SK-N-SH (cell line): ENCODE results near the gene ACTL10. TPM values are rescaled to one million over a fixed set of nuclear protein-coding genes. Genes with fewer than 3 reads are reported as not detected.

ENCODE experiments used
- CTCF ChIA-PET: fragments of 300-600, 350-600 bp; formaldehyde crosslinking; extraction: SDS; loops from one replicate; lab custom pipeline; 2021; lab: Yijun Ruan, JAX
- POLR2A ChIA-PET: fragments of 350-600 bp; sonication (Branson Sonifier 250); formaldehyde crosslinking; extraction: SDS; loops from one replicate; lab custom pipeline; 2020; ENCODE audit warnings: antibody characterized with exemption, inconsistent platforms; lab: Yijun Ruan, JAX
- DNase-seq: peaks from one replicate; pipeline ENCODE4 v3.0.0; 2012
- H2AFZ ChIP-seq: fragments of 200-600 bp; sonication (generic); 2 replicates; pipeline ENCODE4 v1.8.1; 2016; ENCODE audit warnings: antibody characterized with exemption, mild to moderate bottlenecking, low read depth
- H3F3A ChIP-seq: fragments of 200-600 bp; sonication (generic); replicated peaks from 2 replicates; pipeline ENCODE3; 2016; ENCODE audit warnings: antibody characterized with exemption, mild to moderate bottlenecking; ENCODE audit not compliant: insufficient read depth
- H3K27ac ChIP-seq, 2 experiments: fragments of 200-500 bp in 1 of 2; fragments of 200-600 bp in 1 of 2; sonication (Bioruptor generic) in 1 of 2; sonication (generic), shearing (Covaris generic) in 1 of 2; 2 replicates each; pipeline versions ENCODE4 v1.5.1 to v1.6.1; 2014 to 2016; ENCODE audit warnings: low read depth in 2 of 2, inconsistent platforms in 1 of 2, low read length in 1 of 2, mild to moderate bottlenecking in 1 of 2, mixed read lengths in 1 of 2
- H3K27me3 ChIP-seq: fragments of 200-600 bp; sonication (generic), shearing (Covaris generic); 2 replicates; pipeline ENCODE4 v1.6.1; 2016; ENCODE audit warnings: mixed run types; ENCODE audit not compliant: insufficient read depth
- H3K36me3 ChIP-seq, 2 experiments: fragments of 200-500 bp in 1 of 2; fragments of 200-600 bp in 1 of 2; sonication (Bioruptor generic) in 1 of 2; sonication (generic) in 1 of 2; replicated peaks in 1 of 2; 2 replicates each; pipeline versions ENCODE3 to v1.5.1; 2014 to 2016; ENCODE audit warnings: low read length in 1 of 2, mild to moderate bottlenecking in 1 of 2; ENCODE audit not compliant: insufficient read depth in 2 of 2, control insufficient read depth in 1 of 2
- H3K4me1 ChIP-seq, 2 experiments: fragments of 200-500 bp in 1 of 2; fragments of 200-600 bp in 1 of 2; sonication (Bioruptor generic) in 1 of 2; sonication (generic), shearing (Covaris generic) in 1 of 2; 2 replicates each; pipeline versions ENCODE4 v1.5.1 to v1.6.1; 2014 to 2016; ENCODE audit warnings: low read depth in 1 of 2, low read length in 1 of 2, mixed run types in 1 of 2; ENCODE audit not compliant: insufficient read depth in 2 of 2, control insufficient read depth in 1 of 2
- H3K4me2 ChIP-seq: fragments of 200-600 bp; sonication (generic), shearing (Covaris generic); 2 replicates; pipeline ENCODE4 v1.6.1; 2017; ENCODE audit warnings: mixed run types
- H3K4me3 ChIP-seq, 2 experiments: fragments of 200-500 bp in 1 of 2; fragments of 200-600 bp in 1 of 2; sonication (Bioruptor generic) in 1 of 2; sonication (generic), shearing (Covaris generic) in 1 of 2; 2 replicates each; pipeline versions ENCODE4 v1.5.1 to v1.8.1; 2014 to 2016; ENCODE audit warnings: low read depth in 2 of 2, inconsistent platforms in 1 of 2, low read length in 1 of 2, mild to moderate bottlenecking in 1 of 2, mixed read lengths in 1 of 2, moderate library complexity in 1 of 2
- H3K79me2 ChIP-seq: fragments of 200-600 bp; sonication (generic); 2 replicates; pipeline ENCODE4 v1.8.1; 2017; ENCODE audit warnings: mild to moderate bottlenecking; ENCODE audit not compliant: insufficient read depth
- H3K9ac ChIP-seq: fragments of 200-600 bp; sonication (generic); 2 replicates; pipeline ENCODE4 v1.6.1; 2017; ENCODE audit warnings: mixed run types
- H3K9me2 ChIP-seq: fragments of 200-600 bp; sonication (generic); 2 replicates; pipeline ENCODE4 v1.6.1; 2017; ENCODE audit warnings: mixed run types
- H3K9me3 ChIP-seq: fragments of 200-600 bp; sonication (generic); 2 replicates; pipeline ENCODE4 v1.6.1; 2017; ENCODE audit warnings: mixed run types, mild to moderate bottlenecking, moderate library complexity
- H4K20me1 ChIP-seq: fragments of 200-600 bp; sonication (generic); 2 replicates; pipeline ENCODE4 v1.6.1; 2017; ENCODE audit warnings: mild to moderate bottlenecking, mixed run types; ENCODE audit not compliant: insufficient read depth
- EZH2phosphoT487 ChIP-seq: fragments of 200-600 bp; sonication (generic); IDR thresholded peaks from 2 replicates; pipeline ENCODE4 v1.6.1; 2017; ENCODE audit warnings: low read depth, mixed run types, mild to moderate bottlenecking, antibody characterized with exemption, moderate library complexity, borderline replicate concordance
- FOXM1 ChIP-seq: IDR thresholded peaks from 2 replicates; pipeline ENCODE4 v1.4.0; 2012; ENCODE audit warnings: low read depth, mild to moderate bottlenecking
- GATA2 ChIP-seq: sonication (generic); formaldehyde crosslinking; IDR thresholded peaks from 2 replicates; pipeline ENCODE4 v1.5.0; 2020; ENCODE audit warnings: mild to moderate bottlenecking, missing genetic modification reagents
- IRF3 ChIP-seq: fragments of 150-350 bp; IDR thresholded peaks from 2 replicates; pipeline ENCODE4 v1.6.1; 2016; ENCODE audit warnings: mild to moderate bottlenecking, low read depth, low read length
- MXI1 ChIP-seq: IDR thresholded peaks from 2 replicates; pipeline ENCODE4 v1.6.1; 2012; ENCODE audit warnings: mild to moderate bottlenecking, low read depth, low read length, improper control_type of control experiment
- NFIC ChIP-seq: IDR thresholded peaks from 2 replicates; pipeline ENCODE4 v1.4.0; 2012; ENCODE audit warnings: borderline replicate concordance
- PBX3 ChIP-seq: IDR thresholded peaks from 2 replicates; pipeline ENCODE4; 2012
- RAD21 ChIP-seq: IDR thresholded peaks from 2 replicates; pipeline ENCODE4 v1.6.1; 2012; ENCODE audit warnings: mild to moderate bottlenecking, low read length
- RFX5 ChIP-seq: IDR thresholded peaks from 2 replicates; pipeline ENCODE4 v1.6.1; 2012; ENCODE audit warnings: mild to moderate bottlenecking, improper control_type of control experiment, low read length
- SIN3A ChIP-seq: IDR thresholded peaks from 2 replicates; pipeline ENCODE4 v1.6.1; 2012; ENCODE audit warnings: low read depth, mild to moderate bottlenecking, low read length, moderate library complexity, borderline replicate concordance
- SMC3 ChIP-seq: IDR thresholded peaks from 2 replicates; pipeline ENCODE4 v1.6.1; 2012; ENCODE audit warnings: low read depth, low read length, improper control_type of control experiment
- TEAD4 ChIP-seq: IDR thresholded peaks from 2 replicates; pipeline ENCODE4 v1.4.0; 2012; ENCODE audit warnings: mild to moderate bottlenecking, borderline replicate concordance; ENCODE audit not compliant: insufficient read depth
- USF1 ChIP-seq: IDR thresholded peaks from 2 replicates; pipeline ENCODE4 v1.4.0; 2012; ENCODE audit warnings: low read depth, borderline replicate concordance
- YY1 ChIP-seq: IDR thresholded peaks from 2 replicates; pipeline ENCODE4 v1.4.0; 2012; ENCODE audit warnings: low read depth, mild to moderate bottlenecking
- WGBS: methylation state at CpG from one replicate; pipeline ENCODE4 v1.1.6; 2017; ENCODE audit warnings: low lambda C conversion rate; 5-methylcytosine and 5-hydroxymethylcytosine counted together
- polyA plus RNA-seq, 3 experiments: library from polyadenylated mRNA; depleted of rRNA; stranded (reverse); fragments of >200 nt; gene quantifications; 2 replicates each; pipeline ENCODE4 v1.2.3, GENCODE V29; 2012

ACTL10 gene
- polyA plus RNA-seq, 1 of the 3 experiments (the other 2 are of a cell fraction), result 0.25 TPM

GRCh38 chr20:33707668-33708067, 40.9 kb downstream of the ACTL10 start (continued):
- TF ChIP-seq PBX3 (no peak), EZH2phosphoT487 (no peak), YY1 (no peak), IRF3 (no peak), MXI1 (no peak), RAD21 (no peak), SMC3 (no peak), GATA2 (no peak), TEAD4 (no peak)
- TF ChIP-seq, all 33 proteins: peak for 0

GRCh38 chr20:33709398-33709797, 42.7 kb downstream of the ACTL10 start:
- CTCF ChIA-PET, result interaction anchor here (1.5 kb wide), 1 partner anchor 10 kb away, joined by 3 read pairs; no protein-coding TSS in a partner anchor
- H2AFZ ChIP-seq, result no peak overlapping the region

More at GRCh38 chr20:33709398-33709797, 42.7 kb downstream of the ACTL10 start:
- H3K27ac ChIP-seq, result no peak overlapping the region
- no peaks in the 10 kb centered on the region for H3K4me1 ChIP-seq
- H3F3A ChIP-seq, result no peaks in the 10 kb centered on the region
- no peak for TF ChIP-seq USF1
- no peak for TF ChIP-seq RFX5
- no peak for TF ChIP-seq FOXM1
- no peak for TF ChIP-seq NFIC
- TF ChIP-seq SIN3A, result no peak
- no peak overlapping the region for H3K9ac ChIP-seq
- 64% methylated on average over 2 of the region's 2 CpGs for WGBS
- DNase-seq, result no peak
- peaks cover 0 to 5% of the 10 kb centered on the region in 2 experiments for H3K36me3 ChIP-seq
- no peaks in the 10 kb centered on the region for H4K20me1 ChIP-seq
- H3K27me3 ChIP-seq, result no peaks in the 10 kb centered on the region
- H3K9me3 ChIP-seq, result no peaks in the 10 kb centered on the region
- POLR2A ChIA-PET, result no interaction called here
- no peaks in the 10 kb centered on the region for H3K9me2 ChIP-seq
- H3K79me2 ChIP-seq, result no peaks in the 10 kb centered on the region
- H3K4me2 ChIP-seq, result no peak overlapping the region
- H3K4me3 ChIP-seq, result no peak overlapping the region
